T-cell (primary cell): ENCODE data around the gene PLK3. TPM values are rescaled to one million over a fixed set of nuclear protein-coding genes. Genes with fewer than 3 reads are reported as not detected.
"Not testable (repeated sequence)": the region's sequence is repeated elsewhere in the genome, so short reads cannot be mapped to it uniquely, and the experiment has no call there.

ENCODE experiments used
- ATAC-seq, 4 experiments: fragments of 200-7000 bp in 3 of 4; fragments of 150-1000 bp in 1 of 4; cut with Tn5 transposase; replicated peaks in 1 of 4; 1 replicate in 3 of 4; 2 replicates in 1 of 4; pipeline ENCODE4 v1.10.0; 2021; ENCODE audit warnings: moderate library complexity in 3 of 4, mild to moderate bottlenecking in 2 of 4, moderate number of reproducible peaks in 1 of 4
- CTCF ChIA-PET, 2 donors: fragments of 300-600 bp; sonication (Branson Sonifier 250); formaldehyde crosslinking; loops; one replicate each; lab custom pipeline; 2022; ENCODE audit warnings: antibody characterized with exemption in 2 of 2; lab: Charles Lee
- POLR2A ChIA-PET, 2 donors: fragments of 300-600 bp; sonication (Branson Sonifier 250); formaldehyde crosslinking; loops; one replicate each; lab custom pipeline; 2022; ENCODE audit warnings: antibody characterized with exemption in 2 of 2; lab: Charles Lee
- DNase-seq, 35 experiments: peaks; one replicate each; pipeline versions ENCODE4 v3.0.0 to v3.0.0-alpha.2; 2013 to 2023
- H3K27ac ChIP-seq: one replicate; pipeline ENCODE4 v1.5.1; 2013; ENCODE audit warnings: low read length
- H3K27me3 ChIP-seq, 2 experiments: replicated peaks in 1 of 2; 1 replicate in 1 of 2; 2 replicates in 1 of 2; pipeline versions ENCODE4 v1.6.1 to v1.7.0; 2013; ENCODE audit warnings: low read length in 1 of 2, mixed read lengths in 1 of 2; ENCODE audit not compliant: control insufficient read depth in 2 of 2, insufficient read depth in 2 of 2; ENCODE audit errors: extremely low read depth in 1 of 2
- H3K36me3 ChIP-seq, 2 donors: 1 replicate in 1 of 2; 2 replicates in 1 of 2; pipeline versions ENCODE4 v1.6.1 to v1.7.0; 2013; ENCODE audit warnings: low read length in 1 of 2; ENCODE audit not compliant: control insufficient read depth in 2 of 2, insufficient read depth in 1 of 2; ENCODE audit errors: extremely low read depth in 1 of 2
- H3K4me1 ChIP-seq, 2 experiments: 1 replicate in 1 of 2; 2 replicates in 1 of 2; pipeline versions ENCODE4 v1.6.1 to v1.7.0; 2013; ENCODE audit warnings: low read length in 2 of 2, mixed read lengths in 1 of 2; ENCODE audit not compliant: insufficient read depth in 2 of 2, control insufficient read depth in 1 of 2; ENCODE audit errors: extremely low read depth in 1 of 2
- H3K4me3 ChIP-seq, 2 donors: 1 replicate in 1 of 2; 2 replicates in 1 of 2; pipeline versions ENCODE4 v1.5.1 to v1.7.0; 2013; ENCODE audit warnings: mild to moderate bottlenecking in 2 of 2, low read length in 1 of 2, moderate library complexity in 1 of 2; ENCODE audit not compliant: control insufficient read depth in 1 of 2; ENCODE audit errors: extremely low read depth in 1 of 2
- H3K9me3 ChIP-seq: 2 replicates; pipeline ENCODE4 v1.7.0; 2013
- H3K27ac Mint-ChIP-seq, 2 donors: one replicate each; pipeline ENCODE4 v1.8.0; 2020 to 2021; ENCODE audit warnings: mild to moderate bottlenecking in 2 of 2, mixed read lengths in 2 of 2
- H3K27me3 Mint-ChIP-seq, 2 donors: one replicate each; pipeline ENCODE4 v1.8.0; 2021 to 2022; ENCODE audit warnings: mixed read lengths in 2 of 2
- H3K36me3 Mint-ChIP-seq: one replicate; pipeline ENCODE4 v1.8.0; 2021; ENCODE audit warnings: mixed read lengths
- H3K4me1 Mint-ChIP-seq, 3 donors: one replicate each; pipeline ENCODE4 v1.8.0; 2020 to 2022; ENCODE audit warnings: mixed read lengths in 3 of 3, mild to moderate bottlenecking in 1 of 3
- H3K4me3 Mint-ChIP-seq, 3 donors: one replicate each; pipeline ENCODE4 v1.8.0; 2020 to 2022; ENCODE audit warnings: mild to moderate bottlenecking in 3 of 3, mixed read lengths in 3 of 3, moderate library complexity in 3 of 3
- H3K9me3 Mint-ChIP-seq, 3 donors: one replicate each; pipeline ENCODE4 v1.8.0; 2020 to 2022; ENCODE audit warnings: mixed read lengths in 3 of 3
- WGBS: methylation state at CpG from one replicate; pipeline ENCODE4 v1.1.5; 2013; ENCODE audit warnings: missing lambda C conversion rate; ENCODE audit not compliant: insufficient coverage; 5-methylcytosine and 5-hydroxymethylcytosine counted together
- total RNA-seq, 35 experiments: library from RNA in 6 of 35; stranded (reverse) in 6 of 35; fragments of 120-200 nt in 1 of 35; gene quantifications; one replicate each; pipeline versions ENCODE4 v1.2.1 to v1.2.4 and lab custom pipeline; 2013 to 2026

Gene PLK3
- total RNA-seq: 100 to 1,000 TPM; 124 to 453 (median 136) TPM
- total RNA-seq (2013): 67.7 TPM
- total RNA-seq (lab: John Stamatoyannopoulos, UW): 100 to 1,067 (median 328) reads per million in 29 experiments

- no peaks in the 10 kb centered on the region for H3K9me3 Mint-ChIP-seq
- ChIA-PET CTCF (interaction anchor here in 1 of 2 donors (0.6 to 1.8 kb wide), 18 partner anchors 8 to 1228 kb away, joined by 3 to 25 read pairs (median 4); partner anchors contain the start of genes BEST4, BTBD19, EIF2B3 and RNU5D-1), POLR2A (interaction anchor here (0.6 to 3.5 kb wide), 28 partner anchors 9 to 722 kb away, joined by 3 to 48 read pairs (median 5); partner anchors contain the start of genes BTBD19 (in 2 of the 2), EIF2B3 (in 1 of the 2), MMACHC (in 1 of the 2) and MUTYH (in 1 of the 2))
Measured at GRCh38 chr1:44799770-44800584, at the start of gene PLK3. TSS of gene PLK3 (plus strand) at chr1:44800377. CDS start at chr1:44800464, 87 bp downstream.

DNA sequence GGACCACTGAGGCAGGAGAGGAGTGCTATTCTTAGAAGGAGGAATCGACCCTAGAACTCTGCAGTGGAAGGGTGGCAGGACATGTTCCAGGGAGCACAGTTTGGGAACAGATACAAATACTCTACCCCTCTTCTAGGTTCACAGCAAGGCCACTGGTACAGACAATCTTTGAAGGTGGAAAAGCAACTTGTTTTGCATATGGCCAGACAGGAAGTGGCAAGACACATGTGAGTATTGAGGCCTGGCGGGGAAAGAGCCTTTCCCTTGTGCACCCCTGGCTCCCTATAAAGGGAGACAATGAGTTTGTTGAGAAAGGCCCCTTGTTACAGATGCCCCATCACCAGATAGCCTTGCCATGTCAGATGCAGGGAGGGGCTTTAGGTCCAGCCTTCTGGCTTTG lies 42.8 kb upstream of the PLK3 start:
- ATAC-seq (no peak), DNase-seq (no peak)
- Mint-ChIP-seq H3K27ac (no peak overlapping the region), H3K4me3 (no peak overlapping the region), H3K9me3 (no peaks in the 10 kb centered on the region), H3K4me1 (peaks cover 3 to 11% (median 5%) of the 10 kb centered on the region in 3 donors), H3K27me3 (no peaks in the 10 kb centered on the region), H3K36me3 (no peaks in the 10 kb centered on the region)
- Histone ChIP-seq H3K36me3 (peaks cover 0 to 3% of the 10 kb centered on the region in 2 donors), H3K27me3 (no peaks in the 10 kb centered on the region), H3K27ac (no peak overlapping the region), H3K4me1 (peaks cover 0 to 7% of the 10 kb centered on the region in 2 experiments), H3K4me3 (no peak overlapping the region), H3K9me3 (no peaks in the 10 kb centered on the region)
- ChIA-PET CTCF (no interaction called here), POLR2A (interaction anchor here in 1 of 2 donors (0.6 kb wide), 1 partner anchor 56 kb away, joined by 3 read pairs; no protein-coding TSS in a partner anchor)
- WGBS: no CpG with 5 or more reads among the region's 2 CpGs

More at GRCh38 chr1:44799770-44800584, at the start of gene PLK3:
- Histone ChIP-seq H3K27ac (peak within 1 kb of the TSS; percentile 87), H3K36me3 (peaks cover 9 to 30% of the 10 kb centered on the region in 2 donors), H3K27me3 (no peaks in the 10 kb centered on the region), H3K9me3 (no peaks in the 10 kb centered on the region), H3K4me3 (peak within 1 kb of the TSS; percentile 81 to 97), H3K4me1 (peaks cover 15 to 44% of the 10 kb centered on the region in 2 experiments)
- peaks cover 30% of the 10 kb centered on the region for H3K36me3 Mint-ChIP-seq
- H3K27ac Mint-ChIP-seq: peak within 1 kb of the TSS; percentile 99 to 100
- peak; percentile 97 to 99 (median 98) for DNase-seq
- peak; percentile 81 to 88 (median 86) for ATAC-seq
- H3K4me1 Mint-ChIP-seq: peaks cover 36 to 54% (median 42%) of the 10 kb centered on the region in 3 donors
- no peaks in the 10 kb centered on the region for H3K27me3 Mint-ChIP-seq
- WGBS: 0% methylated on average over 71 of the region's 79 CpGs
- H3K4me3 Mint-ChIP-seq: peak within 1 kb of the TSS; percentile 83 to 98 (median 92)

DNA sequence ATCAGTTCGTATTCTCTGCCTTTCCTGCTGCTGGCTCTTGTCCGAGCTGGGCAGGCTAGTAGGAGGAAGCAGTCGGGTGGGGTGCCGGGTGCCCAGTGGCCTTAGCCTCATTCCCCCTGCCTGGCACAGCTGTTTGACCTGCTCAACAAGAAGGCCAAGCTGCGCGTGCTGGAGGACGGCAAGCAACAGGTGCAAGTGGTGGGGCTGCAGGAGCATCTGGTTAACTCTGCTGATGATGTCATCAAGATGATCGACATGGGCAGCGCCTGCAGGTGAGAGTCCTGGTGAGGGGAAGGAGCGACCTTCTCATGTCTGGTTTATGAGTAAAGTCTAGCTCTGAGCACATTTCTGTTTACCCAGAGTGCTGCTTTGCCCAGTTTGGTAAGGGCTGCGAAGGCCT lies 41.1 kb upstream of the PLK3 start:
- peaks cover 0 to 7% of the 10 kb centered on the region in 2 experiments for H3K4me1 ChIP-seq
- no peaks in the 10 kb centered on the region for H3K9me3 ChIP-seq
- Mint-ChIP-seq H3K36me3 (no peaks in the 10 kb centered on the region), H3K4me1 (peaks cover 0 to 7% (median 3%) of the 10 kb centered on the region in 3 donors), H3K9me3 (no peaks in the 10 kb centered on the region), H3K27ac (no peak overlapping the region), H3K4me3 (no peak overlapping the region), H3K27me3 (no peaks in the 10 kb centered on the region)
- no peak overlapping the region for H3K27ac ChIP-seq
- 99% methylated on average over 11 of the region's 11 CpGs for WGBS
- no peaks in the 10 kb centered on the region for H3K27me3 ChIP-seq
- ATAC-seq (no peak), DNase-seq (no peak)
- CTCF ChIA-PET: interaction anchor here in 1 of 2 donors (0.5 kb wide), 1 partner anchor 38 kb away, joined by 3 read pairs; no protein-coding TSS in a partner anchor
- no peak overlapping the region for H3K4me3 ChIP-seq
- peaks cover 0 to 7% of the 10 kb centered on the region in 2 donors for H3K36me3 ChIP-seq
- POLR2A ChIA-PET: no interaction called here

- peaks cover 0 to 7% of the 10 kb centered on the region in 2 experiments for H3K4me1 ChIP-seq
- Mint-ChIP-seq H3K9me3 (no peaks in the 10 kb centered on the region), H3K36me3 (no peaks in the 10 kb centered on the region), H3K27me3 (no peaks in the 10 kb centered on the region), H3K4me1 (peaks cover 0 to 7% (median 3%) of the 10 kb centered on the region in 3 donors), H3K4me3 (no peak overlapping the region), H3K27ac (no peak overlapping the region)
- no peaks in the 10 kb centered on the region for H3K9me3 ChIP-seq
- H3K27ac ChIP-seq: no peak overlapping the region
- 92% methylated on average over 2 of the region's 3 CpGs for WGBS
- H3K36me3 ChIP-seq: peaks cover 0 to 7% of the 10 kb centered on the region in 2 donors
- H3K27me3 ChIP-seq: no peaks in the 10 kb centered on the region
- DNase-seq (no peak), ATAC-seq (no peak)
- ChIA-PET CTCF (no interaction called here), POLR2A (interaction anchor here (0.5 to 0.6 kb wide), 2 partner anchors 310 to 543 kb away, joined by 4 to 5 read pairs; no protein-coding TSS in a partner anchor)
- no peak overlapping the region for H3K4me3 ChIP-seq
Measured at GRCh38 chr1:44760876-44761275, 39.3 kb upstream of the PLK3 start.

GRCh38 chr1:44766421-44766820 lies 33.8 kb upstream of the PLK3 start:
- ATAC-seq, H3K27ac Mint-ChIP-seq, H3K27ac ChIP-seq, H3K4me1 ChIP-seq, H3K9me3 ChIP-seq, H3K4me3 Mint-ChIP-seq, H3K27me3 ChIP-seq, H3K27me3 Mint-ChIP-seq, H3K36me3 Mint-ChIP-seq, H3K9me3 Mint-ChIP-seq, H3K4me1 Mint-ChIP-seq, DNase-seq, H3K36me3 ChIP-seq, H3K4me3 ChIP-seq: not testable (repeated sequence)
- CTCF ChIA-PET: interaction anchor here (0.6 to 0.9 kb wide), 2 partner anchors 21 to 38 kb away, joined by 3 read pairs; no protein-coding TSS in a partner anchor
- 98% methylated on average over 4 of the region's 6 CpGs for WGBS
- POLR2A ChIA-PET: interaction anchor here (0.6 to 0.7 kb wide), 2 partner anchors 9 to 531 kb away, joined by 3 read pairs; partner anchors contain the start of gene RPS8 (in 1 of the 2)
